Stimulated activated naive B cell treated with anti-CD40 and anti-IgM and Interleukin-4, amounts not matched to agents 10 μg/mL and 1 μg/mL and 100 μg/mL, for 72 hours (primary cell): ENCODE data around the gene DNAH5.

Experiments
- ATAC-seq, 2 donors: fragments of 150-1000 bp; cut with Tn5 transposase; replicated peaks; 2 replicates each; pipeline ENCODE4 v1.10.0; 2021; ENCODE audit warnings: moderate library complexity in 1 of 2
- DNase-seq: peaks from one replicate; pipeline ENCODE4 v3.0.0; 2021
- H3K27ac Mint-ChIP-seq: one replicate; pipeline ENCODE4 v1.8.0; 2022; ENCODE audit warnings: mild to moderate bottlenecking, mixed read lengths
- H3K27me3 Mint-ChIP-seq, 2 donors: one replicate each; pipeline ENCODE4 v1.8.0; 2022; ENCODE audit warnings: mixed read lengths in 2 of 2
- H3K36me3 Mint-ChIP-seq, 2 donors: one replicate each; pipeline ENCODE4 v1.8.0; 2022; ENCODE audit warnings: mixed read lengths in 2 of 2, mild to moderate bottlenecking in 1 of 2
- H3K4me1 Mint-ChIP-seq, 2 donors: one replicate each; pipeline ENCODE4 v1.8.0; 2022; ENCODE audit warnings: mixed read lengths in 2 of 2, mild to moderate bottlenecking in 1 of 2
- H3K4me3 Mint-ChIP-seq, 2 donors: one replicate each; pipeline ENCODE4 v1.8.0; 2022; ENCODE audit warnings: mild to moderate bottlenecking in 2 of 2, mixed read lengths in 2 of 2, moderate library complexity in 1 of 2
- H3K9me3 Mint-ChIP-seq, 2 donors: one replicate each; pipeline ENCODE4 v1.8.0; 2022; ENCODE audit warnings: mixed read lengths in 2 of 2, mild to moderate bottlenecking in 1 of 2

DNAH5 gene

GRCh38 chr5:13919786-13920185 lies 24.7 kb downstream of the DNAH5 start:
- H3K4me1 Mint-ChIP-seq = no peaks in the 10 kb centered on the region
- no peak overlapping the region for H3K27ac Mint-ChIP-seq
- no peaks in the 10 kb centered on the region for H3K9me3 Mint-ChIP-seq
- no peaks in the 10 kb centered on the region for H3K36me3 Mint-ChIP-seq
- peaks cover 4 to 5% of the 10 kb centered on the region in 2 donors for H3K27me3 Mint-ChIP-seq
- no peak for ATAC-seq
- no peak for DNase-seq
- no peak overlapping the region for H3K4me3 Mint-ChIP-seq

- Mint-ChIP-seq H3K4me1 (no peaks in the 10 kb centered on the region), H3K27me3 (peaks cover 4 to 5% of the 10 kb centered on the region in 2 donors), H3K27ac (no peak overlapping the region), H3K4me3 (no peak overlapping the region), H3K36me3 (no peaks in the 10 kb centered on the region), H3K9me3 (no peaks in the 10 kb centered on the region)
- ATAC-seq = no peak
- no peak for DNase-seq
These were observed 25.4 kb downstream of the DNAH5 start for GRCh38 chr5:13919087-13919486.

GRCh38 chr5:13917061-13917460 lies 27.4 kb downstream of the DNAH5 start:
- Mint-ChIP-seq H3K27ac (no peak overlapping the region), H3K27me3 (peaks cover 4 to 5% of the 10 kb centered on the region in 2 donors), H3K4me3 (no peak overlapping the region), H3K9me3 (no peaks in the 10 kb centered on the region), H3K36me3 (no peaks in the 10 kb centered on the region), H3K4me1 (no peaks in the 10 kb centered on the region)
- ATAC-seq (no peak), DNase-seq (no peak)

- no peak for ATAC-seq
- no peaks in the 10 kb centered on the region for H3K4me1 Mint-ChIP-seq
- no peaks in the 10 kb centered on the region for H3K9me3 Mint-ChIP-seq
- no peak overlapping the region for H3K27ac Mint-ChIP-seq
- no peaks in the 10 kb centered on the region for H3K36me3 Mint-ChIP-seq
- peaks cover 4 to 5% of the 10 kb centered on the region in 2 donors for H3K27me3 Mint-ChIP-seq
- no peak for DNase-seq
- H3K4me3 Mint-ChIP-seq = no peak overlapping the region
These were observed 30.5 kb downstream of the DNAH5 start for GRCh38 chr5:13913962-13914361.

- Mint-ChIP-seq H3K36me3 (no peaks in the 10 kb centered on the region), H3K4me3 (no peak overlapping the region), H3K27me3 (no peaks in the 10 kb centered on the region), H3K4me1 (no peaks in the 10 kb centered on the region), H3K27ac (no peak overlapping the region), H3K9me3 (no peaks in the 10 kb centered on the region)
- ATAC-seq = no peak
- DNase-seq = no peak
These were observed 33.7 kb downstream of the DNAH5 start for GRCh38 chr5:13910637-13911288.

GRCh38 chr5:13910201-13910600 lies 34.3 kb downstream of the DNAH5 start:
- no peaks in the 10 kb centered on the region for H3K36me3 Mint-ChIP-seq
- H3K27ac Mint-ChIP-seq = no peak overlapping the region
- H3K27me3 Mint-ChIP-seq = no peaks in the 10 kb centered on the region
- no peak overlapping the region for H3K4me3 Mint-ChIP-seq
- H3K9me3 Mint-ChIP-seq = no peaks in the 10 kb centered on the region
- DNase-seq = no peak
- no peaks in the 10 kb centered on the region for H3K4me1 Mint-ChIP-seq
- ATAC-seq = no peak

GRCh38 chr5:13909271-13909670 lies 35.2 kb downstream of the DNAH5 start:
- Mint-ChIP-seq H3K27me3 (no peaks in the 10 kb centered on the region), H3K9me3 (no peaks in the 10 kb centered on the region), H3K27ac (no peak overlapping the region), H3K4me1 (no peaks in the 10 kb centered on the region), H3K36me3 (no peaks in the 10 kb centered on the region), H3K4me3 (no peak overlapping the region)
- no peak for DNase-seq
- ATAC-seq = no peak

GRCh38 chr5:13898569-13898968 lies 45.9 kb downstream of the DNAH5 start:
- ATAC-seq = no peak
- Mint-ChIP-seq H3K27me3 (peaks cover 0 to 8% of the 10 kb centered on the region in 2 donors), H3K27ac (no peak overlapping the region), H3K4me1 (no peaks in the 10 kb centered on the region), H3K9me3 (peaks cover 3 to 5% of the 10 kb centered on the region in 2 donors), H3K36me3 (no peaks in the 10 kb centered on the region), H3K4me3 (no peak overlapping the region)
- no peak for DNase-seq

GRCh38 chr5:13878357-13878756 lies 66.1 kb downstream of the DNAH5 start:
- Mint-ChIP-seq H3K4me1 (no peaks in the 10 kb centered on the region), H3K27me3 (no peaks in the 10 kb centered on the region), H3K4me3 (no peak overlapping the region), H3K36me3 (peaks cover 0 to 4% of the 10 kb centered on the region in 2 donors), H3K27ac (no peak overlapping the region), H3K9me3 (peaks cover 22% of the 10 kb centered on the region in 2 donors)
- DNase-seq = no peak
- ATAC-seq = no peak

- H3K36me3 Mint-ChIP-seq = no peaks in the 10 kb centered on the region
- no peaks in the 10 kb centered on the region for H3K4me1 Mint-ChIP-seq
- H3K4me3 Mint-ChIP-seq = no peak overlapping the region
- peaks cover 0 to 2% of the 10 kb centered on the region in 2 donors for H3K9me3 Mint-ChIP-seq
- H3K27me3 Mint-ChIP-seq = no peaks in the 10 kb centered on the region
- no peak for ATAC-seq
- no peak overlapping the region for H3K27ac Mint-ChIP-seq
- no peak for DNase-seq
These were observed 77.7 kb downstream of the DNAH5 start for GRCh38 chr5:13866792-13867191.

- H3K4me1 Mint-ChIP-seq = no peaks in the 10 kb centered on the region
- DNase-seq = no peak
These were observed 79.2 kb downstream of the DNAH5 start for GRCh38 chr5:13865312-13865711.

GRCh38 chr5:13860146-13860545 lies 84.3 kb downstream of the DNAH5 start:
- no peaks in the 10 kb centered on the region for H3K27me3 Mint-ChIP-seq
- no peaks in the 10 kb centered on the region for H3K4me1 Mint-ChIP-seq
- no peak overlapping the region for H3K27ac Mint-ChIP-seq
- no peaks in the 10 kb centered on the region for H3K36me3 Mint-ChIP-seq
- H3K9me3 Mint-ChIP-seq = peaks cover 4 to 13% of the 10 kb centered on the region in 2 donors
- no peak overlapping the region for H3K4me3 Mint-ChIP-seq
- no peak for DNase-seq
- no peak for ATAC-seq

More at GRCh38 chr5:13865312-13865711, 79.2 kb downstream of the DNAH5 start:
- Mint-ChIP-seq H3K4me3 (no peak overlapping the region), H3K9me3 (peaks cover 0 to 2% of the 10 kb centered on the region in 2 donors), H3K36me3 (no peaks in the 10 kb centered on the region), H3K27me3 (no peaks in the 10 kb centered on the region), H3K27ac (no peak overlapping the region)
- no peak for ATAC-seq

- DNase-seq (no peak), ATAC-seq (no peak)
- Mint-ChIP-seq H3K4me3 (no peak overlapping the region), H3K4me1 (no peaks in the 10 kb centered on the region), H3K36me3 (no peaks in the 10 kb centered on the region), H3K27ac (no peak overlapping the region), H3K9me3 (peaks cover 4 to 13% of the 10 kb centered on the region in 2 donors), H3K27me3 (no peaks in the 10 kb centered on the region)
These were observed 85.0 kb downstream of the DNAH5 start for GRCh38 chr5:13859270-13860065.

- DNase-seq = no peak
- Mint-ChIP-seq H3K9me3 (no peaks in the 10 kb centered on the region), H3K4me1 (no peaks in the 10 kb centered on the region), H3K4me3 (no peak overlapping the region), H3K27me3 (no peaks in the 10 kb centered on the region), H3K36me3 (no peaks in the 10 kb centered on the region), H3K27ac (no peak overlapping the region)
- ATAC-seq = no peak
These were observed 101.2 kb downstream of the DNAH5 start for GRCh38 chr5:13843175-13843846.

GRCh38 chr5:13833440-13833839 lies 111.0 kb downstream of the DNAH5 start:
- Mint-ChIP-seq H3K27me3 (no peaks in the 10 kb centered on the region), H3K4me3 (no peak overlapping the region), H3K4me1 (no peaks in the 10 kb centered on the region), H3K27ac (no peak overlapping the region), H3K36me3 (no peaks in the 10 kb centered on the region), H3K9me3 (peaks cover 8 to 9% of the 10 kb centered on the region in 2 donors)
- no peak for ATAC-seq
- DNase-seq = no peak
